DMS79 treated with DMSO at 0.1 percent for 48 hours (cell line): ENCODE data around the gene NUP133.
"Not testable (repeated sequence)": the region's sequence is repeated elsewhere in the genome, so short reads cannot be mapped to it uniquely, and the experiment has no call there.

Experiments used
- DNase-seq: peaks from one replicate; lab custom pipeline; 2025; lab: John Stamatoyannopoulos, UW

Gene NUP133

GRCh38 chr1:229509576-229509975 is 1.4 kb upstream of the NUP133 start:
- no peak for DNase-seq

- no peak for DNase-seq
These were observed 739 bp upstream of the NUP133 start for GRCh38 chr1:229508823-229509337.

GRCh38 chr1:229507502-229507901 is 639 bp downstream of the NUP133 start:
- peak; percentile 48 for DNase-seq

GRCh38 chr1:229506633-229507032 is 1.5 kb downstream of the NUP133 start:
- DNase-seq, result no peak

- DNase-seq, result no peak
These were observed 12.4 kb downstream of the NUP133 start for GRCh38 chr1:229495782-229496181.

GRCh38 chr1:229487181-229487580 is 21.0 kb downstream of the NUP133 start:
- no peak for DNase-seq

GRCh38 chr1:229485318-229485717 is 22.8 kb downstream of the NUP133 start:
- DNase-seq, result no peak

- DNase-seq, result no peak
These were observed 25.6 kb downstream of the NUP133 start for GRCh38 chr1:229482511-229482910.

GRCh38 chr1:229480495-229480894 is 27.6 kb downstream of the NUP133 start:
- DNase-seq, result no peak

- DNase-seq, result no peak
These were observed 28.3 kb downstream of the NUP133 start for GRCh38 chr1:229479660-229480399.

GRCh38 chr1:229478852-229479251 is 29.3 kb downstream of the NUP133 start:
- DNase-seq, result no peak

- not testable (repeated sequence) for DNase-seq
These were observed 32.3 kb downstream of the NUP133 start for GRCh38 chr1:229475859-229476258.

GRCh38 chr1:229474509-229474908 is 33.6 kb downstream of the NUP133 start:
- no peak for DNase-seq

GRCh38 chr1:229471175-229471574 is 37.0 kb downstream of the NUP133 start:
- no peak for DNase-seq

GRCh38 chr1:229470406-229471043 is 37.6 kb downstream of the NUP133 start:
- no peak for DNase-seq

- no peak for DNase-seq
These were observed 41.3 kb downstream of the NUP133 start for GRCh38 chr1:229466887-229467286.

- no peak for DNase-seq
These were observed 43.5 kb downstream of the NUP133 start for GRCh38 chr1:229464672-229465071.

GRCh38 chr1:229461032-229461668 is 47.0 kb downstream of the NUP133 start:
- DNase-seq, result no peak

- no peak for DNase-seq
These were observed 48.3 kb downstream of the NUP133 start for GRCh38 chr1:229459815-229460214.

GRCh38 chr1:229457436-229457835 is 50.7 kb downstream of the NUP133 start:
- no peak for DNase-seq

GRCh38 chr1:229456016-229456415 is 52.1 kb downstream of the NUP133 start:
- no peak for DNase-seq

- DNase-seq, result no peak
These were observed 54.1 kb downstream of the NUP133 start for GRCh38 chr1:229454056-229454455.
